Stimulated activated CD4-positive, alpha-beta T cell treated with anti-CD3 and anti-CD28 coated beads, TNF-alpha, amount 100 ng/mL, for 4 hours (primary cell): ENCODE measurements around the gene TTC7B.

ENCODE experiments used
- DNase-seq, 3 experiments: peaks; one replicate each; pipeline ENCODE4 v3.0.0-alpha.2; 2020; ENCODE audit warnings: low read depth in 3 of 3

The TTC7B gene

DNA sequence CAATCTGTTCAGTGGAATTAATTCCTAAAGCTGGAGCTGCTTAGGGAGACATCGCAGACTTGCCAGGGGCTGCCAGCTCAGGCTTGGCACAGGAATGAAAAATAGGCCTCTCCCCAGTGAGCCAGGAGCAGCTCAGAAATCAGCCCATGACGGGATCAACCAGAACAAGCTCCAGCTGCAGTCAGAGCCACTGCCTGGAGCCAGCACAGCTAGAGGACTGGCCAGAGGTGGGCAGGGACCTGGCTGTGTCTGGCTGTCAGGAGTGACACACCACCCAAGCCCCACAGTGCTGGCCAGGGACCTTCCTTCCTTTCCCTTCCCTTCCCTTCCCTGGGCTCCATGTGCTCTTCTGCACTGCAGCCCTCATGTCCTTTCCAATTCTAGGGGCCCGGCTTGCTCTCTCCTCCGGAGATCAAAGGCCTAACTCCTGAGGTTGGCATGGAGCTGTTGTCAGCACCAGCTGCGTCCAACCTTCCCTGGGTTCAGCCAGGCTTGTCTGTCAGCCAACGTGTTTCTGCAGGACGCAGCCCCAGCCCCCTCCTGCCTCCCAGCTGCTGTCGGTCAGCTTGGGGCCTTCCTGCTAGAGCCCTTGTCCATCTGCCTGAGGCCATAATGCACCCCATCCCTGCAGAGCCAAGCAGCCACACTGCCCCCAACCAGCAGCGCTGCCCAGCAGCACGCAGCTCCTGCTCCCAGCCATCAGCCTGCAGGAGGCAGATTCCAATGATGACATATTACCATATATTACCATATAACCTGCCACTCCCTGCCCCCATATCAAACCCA is 270.1 kb downstream of the TTC7B start:
- no peak for DNase-seq

DNA sequence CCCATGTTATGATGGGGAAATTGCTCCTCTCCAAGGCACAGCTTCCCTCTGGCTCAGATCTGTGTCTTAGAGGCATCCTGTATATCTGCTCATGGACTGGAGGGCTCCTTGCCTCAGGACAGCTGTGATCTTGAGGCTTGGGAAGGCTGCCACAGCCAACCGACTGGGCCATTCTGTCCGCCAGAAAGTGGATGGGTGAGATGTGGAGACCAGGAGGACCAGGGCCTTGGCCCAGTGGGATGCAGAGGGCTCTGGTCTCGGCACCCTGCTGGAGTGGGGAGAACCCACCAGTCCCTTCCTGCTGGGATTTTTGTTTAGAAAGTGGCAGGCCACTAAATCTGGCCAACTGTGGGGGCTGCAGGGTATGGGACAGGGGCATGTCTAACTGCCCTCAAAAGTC is 270.8 kb downstream of the TTC7B start:
- DNase-seq, result no peak

DNA sequence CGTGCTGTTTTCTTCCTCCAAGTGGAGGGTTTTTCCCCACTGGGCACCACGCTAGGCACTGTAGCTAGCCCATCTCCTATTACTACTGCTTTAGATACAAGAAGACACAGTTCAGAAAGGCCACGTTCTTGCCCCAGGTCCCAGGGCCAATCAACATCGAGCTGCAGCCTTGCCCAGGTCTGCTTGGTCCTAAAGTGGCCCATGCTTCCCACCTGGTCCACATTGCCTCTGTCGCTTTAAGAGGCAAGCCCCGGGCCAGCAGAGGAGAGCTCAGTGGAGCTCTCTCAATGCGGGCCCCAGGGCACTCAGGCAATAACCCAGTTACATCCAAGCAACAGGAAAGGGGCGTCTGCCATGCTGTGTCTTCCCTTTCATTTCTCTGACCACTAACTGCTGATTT is 271.3 kb downstream of the TTC7B start:
- no peak for DNase-seq

DNA sequence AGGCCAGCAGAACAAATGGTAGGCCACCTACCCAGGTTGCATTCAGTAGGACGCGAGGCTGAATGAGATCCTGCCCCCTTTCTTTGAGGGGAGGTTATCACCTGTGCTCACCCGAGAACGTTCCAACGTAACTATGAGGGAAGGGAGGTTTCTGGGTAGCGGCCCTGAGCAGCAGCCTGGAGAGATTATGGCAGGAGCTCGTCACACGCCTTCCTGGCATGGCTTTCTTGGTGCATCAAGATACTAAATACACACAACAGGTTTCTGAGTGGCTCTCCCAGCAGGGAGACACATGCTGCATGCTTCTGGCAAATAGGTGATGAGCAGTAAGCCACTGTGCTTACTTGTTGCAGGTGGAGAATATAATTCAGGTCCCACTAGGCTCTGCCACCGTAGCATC is 271.7 kb downstream of the TTC7B start:
- no peak for DNase-seq

DNA sequence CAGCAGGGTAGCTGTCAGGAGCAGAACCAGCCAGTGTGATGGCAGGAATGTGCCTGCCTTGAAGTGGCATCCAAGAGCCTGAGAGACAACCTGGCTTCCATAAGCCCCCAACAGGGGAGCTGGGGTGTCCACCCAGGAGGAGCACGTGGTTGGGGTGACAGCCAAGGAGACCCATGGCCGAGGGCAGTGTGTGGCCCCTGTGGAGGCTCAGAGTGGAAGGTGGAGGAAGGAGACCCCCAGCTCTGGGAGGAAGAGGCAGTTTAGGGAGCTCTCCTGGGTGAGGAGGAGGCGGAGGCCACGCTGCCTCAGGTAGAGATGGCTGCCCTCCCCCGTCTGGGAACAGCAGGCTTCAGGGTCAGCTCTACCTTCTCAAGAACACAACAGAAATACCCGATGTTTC is 272.4 kb downstream of the TTC7B start:
- no peak for DNase-seq

DNA sequence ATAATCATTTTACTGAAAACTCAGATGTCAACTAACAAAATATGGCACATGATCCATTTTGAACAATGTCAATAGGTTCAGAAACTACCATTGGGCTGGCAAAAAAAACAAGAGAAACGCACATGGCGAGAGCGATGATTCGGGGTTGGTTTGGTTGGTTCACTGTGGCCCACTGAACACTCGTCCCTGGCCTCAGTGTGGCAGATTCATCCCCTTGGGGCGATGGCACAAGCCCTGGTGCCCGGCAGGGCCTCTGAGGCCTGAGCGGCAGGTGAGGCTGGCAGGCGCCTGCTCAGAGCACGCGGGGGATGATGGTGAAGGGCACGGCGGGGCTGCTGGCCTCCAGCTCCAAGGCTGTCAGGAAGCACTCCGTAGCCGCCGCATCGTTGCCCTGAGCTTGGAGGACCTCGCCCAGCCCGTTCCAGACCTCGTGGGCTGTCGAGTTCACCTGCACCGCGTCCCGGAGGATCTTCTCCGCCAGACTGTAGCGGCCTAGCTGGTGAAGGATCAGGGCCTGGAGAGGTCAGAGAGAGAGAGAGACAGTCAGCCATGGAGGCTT is 275.1 kb downstream of the TTC7B start:
- DNase-seq, result no peak

DNA sequence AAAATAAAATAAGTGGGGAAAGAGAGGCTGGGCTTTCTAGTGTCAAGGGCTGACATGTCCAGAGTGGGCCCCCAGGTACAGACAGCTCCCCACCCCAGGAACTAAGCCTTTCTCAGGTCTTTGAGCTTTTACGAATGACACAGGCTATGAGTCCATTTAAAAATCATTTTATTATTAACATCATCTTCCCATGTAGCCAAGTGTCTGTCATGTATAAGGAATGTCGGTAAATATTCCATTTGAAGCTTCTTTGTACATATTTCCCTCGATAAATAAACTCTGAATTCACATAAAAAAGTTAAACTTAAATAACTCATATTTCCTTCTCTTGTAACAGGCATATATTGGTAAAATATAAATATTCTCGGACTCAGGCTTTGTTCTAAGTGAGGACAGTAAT is 275.8 kb downstream of the TTC7B start:
- no peak for DNase-seq

DNA sequence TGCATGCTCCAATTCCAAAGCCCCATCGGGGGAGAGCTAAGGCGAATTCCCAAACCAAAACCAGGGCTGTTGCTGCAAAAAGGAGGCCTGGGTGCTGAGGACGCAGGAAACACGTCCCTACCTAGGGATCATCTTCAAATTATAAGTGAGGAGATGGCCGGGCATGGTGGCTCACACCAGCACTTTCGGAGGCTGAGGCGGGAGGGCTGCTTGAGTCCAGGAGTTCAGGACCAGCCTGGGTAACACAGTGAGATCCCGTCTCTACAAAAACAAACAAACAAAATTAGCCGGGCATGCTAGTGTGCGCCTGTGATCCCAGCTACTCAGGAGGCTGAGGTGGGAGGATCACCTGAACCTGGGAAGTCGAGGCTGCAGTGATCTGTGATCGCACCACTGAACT is 276.2 kb downstream of the TTC7B start:
- DNase-seq, result no peak

DNA sequence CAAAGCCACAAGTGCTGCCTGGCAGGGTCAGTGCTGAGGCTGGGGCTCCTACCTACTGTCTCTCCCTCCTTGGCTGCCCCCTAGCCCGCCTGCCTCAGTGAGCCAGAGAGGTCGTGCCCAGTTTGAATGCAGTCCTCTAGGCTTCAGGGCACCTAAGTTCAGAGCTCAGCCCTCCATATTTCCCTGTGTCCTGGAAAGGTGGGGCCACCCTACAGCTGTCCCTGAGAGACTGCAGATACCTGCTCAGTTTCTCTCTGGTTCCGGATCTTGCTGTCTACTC is 276.8 kb downstream of the TTC7B start:
- DNase-seq, result no peak

DNA sequence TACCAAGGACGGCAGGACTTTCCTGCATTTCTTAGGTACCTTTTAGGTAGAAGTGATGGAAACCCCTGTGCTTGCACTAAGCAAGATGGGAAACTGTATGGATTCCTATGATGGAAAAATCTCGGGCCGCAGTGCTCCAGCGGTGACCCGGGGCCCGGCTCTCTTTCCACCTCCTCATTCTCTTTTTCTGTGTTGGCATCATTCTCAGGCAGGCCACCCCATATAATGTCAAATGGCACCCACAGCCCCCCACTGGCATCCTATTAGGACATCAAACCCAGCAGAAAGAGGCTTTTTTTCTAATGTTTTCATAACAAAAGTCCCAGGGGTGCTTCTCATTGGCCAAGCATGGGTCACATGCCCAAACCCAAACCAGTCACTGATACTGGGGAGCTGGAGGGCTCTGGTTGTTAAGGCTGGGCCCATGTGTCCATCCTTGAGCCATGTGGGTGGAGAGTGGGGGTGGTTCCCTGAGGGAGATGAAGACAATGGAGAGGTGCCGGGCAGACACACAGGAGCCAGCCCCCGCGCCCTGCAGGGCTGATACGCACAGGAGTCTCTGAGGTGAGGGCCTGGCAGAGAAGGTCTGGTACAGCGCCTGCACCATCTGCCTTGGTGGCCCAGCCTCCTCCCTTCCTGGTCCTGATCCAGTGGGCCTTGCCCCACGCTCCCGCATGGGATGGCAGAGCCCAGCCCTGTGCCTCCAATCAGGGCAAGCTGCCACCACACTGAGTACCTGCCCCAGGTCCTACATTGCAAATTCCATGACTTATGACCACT is 277.3 kb downstream of the TTC7B start:
- no peak for DNase-seq

DNA sequence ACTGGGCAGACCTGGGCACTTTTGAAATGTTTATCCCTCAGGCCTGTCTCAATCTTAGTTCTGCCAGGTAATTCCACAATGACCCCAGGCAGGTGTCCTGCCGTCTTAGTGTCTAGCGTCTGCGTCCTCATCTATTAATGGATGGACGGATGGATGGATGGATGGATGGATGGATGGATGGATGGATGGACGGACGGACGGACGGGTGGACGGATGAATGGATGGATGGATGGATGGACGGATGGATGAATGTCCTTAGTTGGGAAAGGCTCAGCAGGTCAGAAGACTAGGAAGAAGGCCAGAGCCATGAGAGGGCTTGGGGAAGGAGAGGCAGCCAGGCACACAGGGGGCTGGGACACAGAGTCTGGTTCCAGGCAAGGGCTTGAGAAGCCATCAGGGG is 278.1 kb downstream of the TTC7B start:
- no peak for DNase-seq

DNA sequence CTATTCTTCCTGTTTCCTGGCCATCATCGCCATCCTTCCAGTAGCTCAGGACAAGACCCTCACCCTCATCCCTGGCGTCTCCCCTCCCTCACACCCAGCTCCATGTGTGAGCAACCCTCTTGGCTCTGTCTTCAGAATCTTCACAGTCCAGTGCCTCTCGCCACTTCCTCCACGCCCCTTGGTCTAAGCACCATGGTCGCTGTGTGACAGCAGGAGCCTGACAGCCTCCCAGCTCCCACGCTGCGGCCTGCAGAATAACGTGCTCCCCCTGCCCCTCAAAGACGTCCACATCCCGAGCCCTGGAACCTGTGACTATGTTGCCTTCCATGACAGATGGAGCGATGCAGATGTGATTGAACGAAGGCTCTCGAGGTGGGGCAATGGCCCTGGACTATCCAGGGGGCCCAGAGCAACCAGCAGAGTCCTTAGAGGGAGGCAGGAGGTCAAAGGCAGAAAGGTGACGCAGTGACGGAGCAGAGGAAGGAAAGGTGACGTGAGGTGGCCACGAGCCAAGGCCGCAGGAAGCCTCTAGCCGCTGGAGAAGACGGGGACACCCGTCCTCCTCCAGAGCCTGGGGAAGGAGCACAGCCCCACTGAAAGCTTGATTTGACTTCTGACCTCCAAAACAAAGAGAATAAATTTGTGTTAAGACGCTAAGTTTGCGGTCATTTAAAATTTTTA is 279.6 kb downstream of the TTC7B start:
- no peak for DNase-seq

DNA sequence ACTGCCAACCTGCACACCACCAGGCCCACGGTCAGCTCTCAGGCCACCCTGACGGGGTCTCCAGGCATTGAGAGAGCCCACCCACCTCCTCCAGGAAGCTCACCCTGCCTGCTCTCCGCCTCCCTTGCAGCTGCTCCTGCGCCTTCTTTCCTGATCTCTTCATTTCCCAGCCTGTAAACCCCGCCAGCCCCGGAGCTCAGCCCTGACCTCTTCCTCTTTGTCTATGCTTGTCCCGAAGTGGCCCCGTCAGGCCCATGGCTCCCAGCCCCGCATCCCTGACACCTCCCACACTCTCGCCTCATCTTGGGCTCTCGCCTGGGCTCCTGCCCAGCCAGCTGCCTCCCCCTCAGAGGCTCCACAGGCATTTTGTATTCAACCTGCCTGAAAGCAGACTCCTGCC is 280.1 kb downstream of the TTC7B start:
- no peak for DNase-seq

DNA sequence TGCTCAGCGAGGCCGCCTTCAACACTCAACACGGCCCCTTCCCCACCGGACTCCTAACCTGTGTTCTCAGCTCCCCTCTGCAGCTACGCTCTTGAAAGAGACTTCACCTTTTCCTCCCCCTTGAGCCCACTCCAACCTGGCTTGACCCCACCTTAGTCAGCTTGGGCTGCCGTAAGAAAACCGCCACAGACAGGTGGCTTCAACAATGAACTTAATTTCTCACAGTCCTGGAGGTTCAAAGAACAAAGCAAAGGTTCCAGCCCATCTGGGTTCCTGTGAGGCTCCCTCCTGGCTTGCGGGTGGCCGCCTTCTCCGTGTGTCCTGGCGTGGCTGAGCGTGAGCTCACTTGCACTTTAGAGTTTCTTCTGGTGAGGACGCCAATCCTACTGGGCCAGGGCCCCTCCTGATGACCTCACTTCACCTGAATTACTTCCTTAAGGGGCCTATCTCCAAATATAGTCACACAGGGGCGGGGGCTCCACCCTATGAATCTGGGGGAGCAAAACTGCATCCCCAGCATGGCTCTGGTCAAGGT is 280.6 kb downstream of the TTC7B start:
- DNase-seq, result no peak

DNA sequence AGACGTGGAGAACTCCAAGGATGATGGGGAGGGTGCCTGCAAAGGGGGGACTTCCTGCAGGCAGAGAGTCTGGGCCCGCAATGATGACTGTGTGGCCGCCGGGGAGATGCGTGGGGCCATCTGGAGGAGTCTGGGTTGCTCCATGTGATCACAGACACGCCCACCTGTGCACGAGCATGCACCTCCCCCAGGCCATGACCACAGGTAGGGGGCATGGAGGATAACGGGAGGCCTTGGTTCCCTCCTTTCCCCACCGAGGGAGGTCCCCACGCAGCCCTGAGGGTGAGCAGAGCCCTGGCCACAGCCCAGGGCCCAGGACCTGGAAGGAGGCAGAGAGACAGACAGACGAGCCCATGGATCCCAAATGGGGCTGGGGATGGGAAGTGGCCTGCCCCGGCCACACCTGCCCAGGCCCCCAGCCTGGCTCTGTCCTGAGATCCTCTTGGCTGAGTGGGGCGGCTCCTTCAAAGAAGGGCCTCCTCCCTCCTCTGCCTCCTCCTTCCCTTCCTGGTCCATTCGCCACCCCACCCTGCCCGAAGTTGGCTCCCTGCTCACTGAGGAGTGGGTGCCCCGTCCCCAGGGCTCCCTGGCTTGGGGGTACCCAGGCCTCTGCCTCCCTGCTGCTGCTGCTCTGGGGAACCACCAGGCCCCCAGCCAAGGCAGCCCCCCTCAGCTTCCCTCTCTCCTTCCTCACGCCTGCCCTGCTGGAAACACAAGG is 281.2 kb downstream of the TTC7B start:
- DNase-seq, result no peak

DNA sequence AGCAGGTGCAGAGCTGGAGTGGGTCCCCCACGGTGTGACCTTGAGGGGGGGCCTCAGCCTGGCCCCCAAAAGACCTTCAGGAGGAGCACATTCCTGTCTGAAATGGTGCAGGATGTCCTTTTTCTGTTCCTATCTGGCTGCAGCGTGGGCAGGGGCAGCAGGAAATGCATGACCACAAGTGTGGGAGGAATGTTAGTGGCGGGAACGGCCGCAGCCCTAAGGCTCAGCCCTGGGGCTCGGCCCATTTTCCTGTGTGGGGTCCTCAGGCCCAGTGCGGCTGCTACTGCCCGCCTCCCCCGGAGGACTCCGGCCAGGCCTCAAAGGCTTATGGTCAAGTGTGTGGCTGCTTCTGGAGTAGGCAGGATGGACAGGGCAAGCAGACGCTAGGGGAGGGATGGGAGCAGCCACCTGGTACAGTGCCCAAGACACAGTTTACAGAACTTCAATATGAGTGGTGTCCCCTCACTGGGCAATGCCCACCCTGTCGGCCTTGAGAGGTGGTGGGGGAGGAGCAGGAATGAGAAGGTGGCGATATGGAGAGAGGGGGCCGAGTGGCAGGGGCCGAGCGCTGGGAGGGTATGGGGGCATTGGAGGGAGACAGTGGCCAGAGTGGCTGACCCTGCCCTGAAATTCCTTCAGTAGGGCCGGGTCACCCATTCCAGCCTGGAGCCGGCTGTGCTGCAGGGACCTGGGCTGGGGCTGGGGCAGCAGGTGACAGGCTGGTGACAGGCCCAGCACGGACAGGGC is 282.0 kb downstream of the TTC7B start:
- no peak for DNase-seq

DNA sequence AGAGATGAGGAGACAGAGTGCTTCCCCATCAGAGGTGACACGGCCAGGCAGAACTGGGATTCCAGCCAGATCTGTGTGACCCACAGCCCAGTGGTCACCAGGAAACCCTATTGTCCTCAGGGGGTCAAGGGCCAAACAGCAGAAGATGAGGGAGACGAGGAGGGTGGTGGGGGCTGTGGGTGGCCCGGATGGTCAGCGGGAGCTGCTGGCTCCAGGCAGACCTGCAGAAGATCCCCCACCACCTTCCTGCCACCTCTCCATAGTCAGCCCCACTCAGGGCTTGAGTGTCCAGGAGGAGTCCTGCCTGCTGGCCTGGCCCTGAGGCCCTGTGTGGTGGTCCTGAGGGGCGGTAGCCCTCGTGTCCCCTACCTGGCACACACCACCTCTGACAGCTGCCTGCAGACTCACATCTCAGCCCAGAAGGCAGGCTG is 282.6 kb downstream of the TTC7B start:
- DNase-seq, result no peak

DNA sequence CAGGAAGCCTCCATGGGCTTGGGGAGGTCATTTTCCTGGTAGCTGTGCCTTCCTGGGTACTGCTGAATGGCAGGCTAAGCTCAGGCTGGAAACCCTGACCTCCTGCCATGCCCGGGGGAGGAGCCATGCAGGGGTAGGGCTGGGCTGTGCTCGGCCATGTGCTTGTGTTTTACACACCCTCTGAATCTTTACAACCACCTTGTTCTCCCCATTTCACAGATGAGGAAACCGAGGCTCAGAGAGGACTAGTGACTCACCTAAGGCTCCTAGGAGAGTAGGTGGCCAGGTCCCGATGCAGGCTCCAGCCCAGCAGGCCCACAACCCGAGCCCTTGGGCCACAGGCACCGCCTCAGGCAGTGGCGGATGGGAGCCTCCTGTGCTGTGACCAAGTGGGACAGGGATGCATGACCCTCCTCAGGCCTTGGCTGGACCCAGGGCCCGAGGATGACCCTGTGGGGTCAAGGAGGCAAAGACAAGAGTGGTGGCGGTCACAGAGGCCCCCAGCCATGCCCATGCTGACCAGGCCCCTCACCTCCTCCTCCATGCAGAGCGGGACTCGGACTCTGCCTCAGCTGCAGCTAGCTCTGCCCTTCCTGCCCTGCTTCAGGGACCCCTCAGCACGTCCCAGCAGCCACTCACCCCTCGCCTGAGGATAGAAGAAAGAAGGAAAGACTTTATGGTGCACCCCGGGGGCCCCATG is 283.3 kb downstream of the TTC7B start:
- DNase-seq, result no peak

DNA sequence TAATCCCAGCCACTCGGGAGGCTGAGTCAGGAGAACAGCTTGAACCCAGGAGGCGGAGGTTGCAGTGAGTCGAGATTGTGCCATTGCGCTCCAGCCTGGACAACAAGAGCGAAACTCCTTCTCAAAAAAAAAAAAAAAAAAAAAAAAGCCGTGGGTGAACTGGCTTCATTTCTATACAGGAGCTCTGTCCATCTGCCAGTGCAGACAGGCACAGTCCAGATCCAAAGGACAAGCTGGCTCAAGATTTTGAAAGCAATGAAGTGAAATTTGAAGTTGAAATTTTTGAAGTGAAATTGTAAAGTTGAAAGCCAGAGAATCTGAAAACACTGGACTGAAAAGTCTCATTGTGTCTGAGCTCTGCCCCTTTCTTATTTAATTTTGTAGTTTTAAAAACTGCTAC is 284.7 kb downstream of the TTC7B start:
- no peak for DNase-seq

DNA sequence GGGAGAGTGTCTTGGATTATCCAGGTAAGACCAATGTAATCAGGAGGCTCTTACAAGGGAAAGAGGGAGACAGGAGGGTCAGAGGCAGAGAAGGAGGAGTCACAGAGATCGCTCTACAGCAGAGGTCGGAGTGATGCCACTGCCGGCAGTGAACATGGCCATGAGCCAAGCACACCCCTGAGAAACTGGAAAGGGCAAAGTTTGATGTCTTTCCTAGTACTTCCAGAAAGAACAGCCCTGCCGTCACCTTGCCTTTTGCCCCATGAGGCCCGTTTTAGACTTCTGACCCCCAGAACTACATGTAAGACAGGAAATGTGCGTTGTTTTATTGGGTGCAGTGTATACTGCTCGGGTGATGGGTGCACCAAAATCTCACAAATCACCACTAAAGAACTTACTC is 285.7 kb downstream of the TTC7B start:
- DNase-seq, result no peak
